ENCODE measurements around the gene AMIGO3. TPM values are rescaled to one million over a fixed set of nuclear protein-coding genes. Genes with fewer than 3 reads are reported as not detected.
"Not testable (repeated sequence)": the region's sequence is repeated elsewhere in the genome, so short reads cannot be mapped to it uniquely, and the experiment has no call there.

AMIGO3 gene
- total and polyA plus RNA-seq, 10 of the 15 experiments (the other 5 are each of a cell fraction or from before 2014, with no cell fraction given) = 0.07 to 1.3 (median 0.44) TPM; not detected in 3

DNA sequence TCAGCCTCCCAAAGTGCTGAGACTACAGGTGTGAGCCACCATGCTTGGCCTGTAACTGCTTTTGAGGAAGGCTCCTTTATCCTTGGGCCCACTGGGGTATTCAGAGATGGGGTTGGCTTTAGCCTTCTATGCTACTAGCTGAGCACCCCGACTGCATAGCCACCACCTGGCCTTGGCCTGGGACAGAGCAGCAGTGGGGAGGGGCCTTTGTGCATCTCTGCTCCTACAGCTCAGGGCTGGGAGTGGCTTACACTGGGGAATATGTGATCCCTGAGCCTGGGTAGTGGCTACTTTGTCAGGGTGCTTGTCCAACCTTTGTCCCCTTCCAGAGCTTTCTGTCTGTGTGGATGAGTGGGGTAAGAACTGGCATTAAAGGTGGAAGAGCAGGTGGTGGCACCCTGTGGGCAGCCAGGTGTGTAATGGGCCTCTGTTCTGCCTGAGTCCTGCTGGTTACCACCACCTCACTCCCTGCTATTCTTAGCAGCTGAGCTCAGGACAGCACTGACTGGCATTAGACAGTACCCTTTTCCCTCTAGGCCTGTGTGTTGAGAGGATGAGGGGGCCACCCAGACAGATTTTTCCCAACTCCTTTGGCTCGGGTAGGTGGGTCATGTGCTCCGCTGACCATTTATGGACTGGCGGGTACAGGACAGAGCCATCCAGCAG lies 24.0 kb downstream of the AMIGO3 start:
- POLR2A ChIA-PET; ATAC-seq; CTCF ChIA-PET; H4K20me1 ChIP-seq (ENCODE audit: control insufficient read depth, insufficient read depth); H3K27me3 ChIP-seq (replicated peaks in 1 of 2; ENCODE audit: control insufficient read depth in 2 of 2, insufficient read depth in 2 of 2, low read length in 1 of 2); H3K36me3 ChIP-seq (ENCODE audit: control insufficient read depth in 2 of 2, insufficient read depth in 2 of 2, low read length in 1 of 2); H3K4me3 ChIP-seq; in situ Hi-C loops (cut with MboI); H3K4me1 ChIP-seq (ENCODE audit: control insufficient read depth, insufficient read depth, low read length); H3K9me3 ChIP-seq (replicated peaks; ENCODE audit: control insufficient read depth, insufficient read depth, low read length); H3K27ac ChIP-seq (ENCODE audit: control insufficient read depth, insufficient read depth); BruUV-seq (replicated peaks); H2AFZ ChIP-seq (ENCODE audit: control insufficient read depth, low read depth, low read length); H3K4me2 ChIP-seq (ENCODE audit: control insufficient read depth, insufficient read depth); SMC1A ChIA-PET (ENCODE audit: uncharacterized antibody, unreplicated experiment); H3K9ac ChIP-seq (ENCODE audit: control insufficient read depth, insufficient read depth, low read length); DNase-seq (ENCODE audit: low read depth, low spot score); H3K79me2 ChIP-seq (ENCODE audit: control insufficient read depth, insufficient read depth, low read length); intact Hi-C loops (cut with micrococcal nuclease; ENCODE audit: unreplicated experiment): not testable (repeated sequence)
- RAD21 ChIA-PET (ENCODE audit: unreplicated experiment) = interaction anchor here (0.9 kb wide), 1 partner anchor 156 kb away, joined by 3 read pairs; no protein-coding TSS in a partner anchor
- FAIRE-seq = peak; percentile 75
- WGBS (ENCODE audit: insufficient coverage, insufficient replicate concordance, low lambda C conversion rate, missing lambda C conversion rate) = 91% methylated on average over 4 of the region's 4 CpGs

- BruUV-seq (replicated peaks); H3K4me1 ChIP-seq (ENCODE audit: control insufficient read depth, insufficient read depth, low read length); H3K9me3 ChIP-seq (replicated peaks; ENCODE audit: control insufficient read depth, insufficient read depth, low read length); H2AFZ ChIP-seq (ENCODE audit: control insufficient read depth, low read depth, low read length); RAD21 ChIA-PET (ENCODE audit: unreplicated experiment); FAIRE-seq; H3K4me3 ChIP-seq; intact Hi-C loops (cut with micrococcal nuclease; ENCODE audit: unreplicated experiment); H3K27ac ChIP-seq (ENCODE audit: control insufficient read depth, insufficient read depth); H3K36me3 ChIP-seq (ENCODE audit: control insufficient read depth in 2 of 2, insufficient read depth in 2 of 2, low read length in 1 of 2); POLR2A ChIA-PET; H3K27me3 ChIP-seq (replicated peaks in 1 of 2; ENCODE audit: control insufficient read depth in 2 of 2, insufficient read depth in 2 of 2, low read length in 1 of 2); H4K20me1 ChIP-seq (ENCODE audit: control insufficient read depth, insufficient read depth); in situ Hi-C loops (cut with MboI); H3K9ac ChIP-seq (ENCODE audit: control insufficient read depth, insufficient read depth, low read length); DNase-seq (ENCODE audit: low read depth, low spot score); H3K4me2 ChIP-seq (ENCODE audit: control insufficient read depth, insufficient read depth); ATAC-seq; SMC1A ChIA-PET (ENCODE audit: uncharacterized antibody, unreplicated experiment); CTCF ChIA-PET: not testable (repeated sequence)
- 62% methylated on average over 6 of the region's 6 CpGs for WGBS (ENCODE audit: insufficient coverage, insufficient replicate concordance, low lambda C conversion rate, missing lambda C conversion rate)
- H3K79me2 ChIP-seq (ENCODE audit: control insufficient read depth, insufficient read depth, low read length) = peaks cover 12% of the 10 kb centered on the region
Observed at GRCh38 chr3:49694409-49695070, 24.9 kb downstream of the AMIGO3 start.

GRCh38 chr3:49691481-49691880 lies 28.0 kb downstream of the AMIGO3 start:
- SMC1A ChIA-PET (ENCODE audit: uncharacterized antibody, unreplicated experiment); H3K36me3 ChIP-seq (ENCODE audit: control insufficient read depth in 2 of 2, insufficient read depth in 2 of 2, low read length in 1 of 2); H3K9me3 ChIP-seq (replicated peaks; ENCODE audit: control insufficient read depth, insufficient read depth, low read length); H3K4me1 ChIP-seq (ENCODE audit: control insufficient read depth, insufficient read depth, low read length); ATAC-seq; H3K27ac ChIP-seq (ENCODE audit: control insufficient read depth, insufficient read depth); RAD21 ChIA-PET (ENCODE audit: unreplicated experiment); H3K9ac ChIP-seq (ENCODE audit: control insufficient read depth, insufficient read depth, low read length); H3K27me3 ChIP-seq (replicated peaks in 1 of 2; ENCODE audit: control insufficient read depth in 2 of 2, insufficient read depth in 2 of 2, low read length in 1 of 2); FAIRE-seq; H3K4me2 ChIP-seq (ENCODE audit: control insufficient read depth, insufficient read depth); DNase-seq (ENCODE audit: low read depth, low spot score); POLR2A ChIA-PET; H2AFZ ChIP-seq (ENCODE audit: control insufficient read depth, low read depth, low read length); in situ Hi-C loops (cut with MboI); BruUV-seq (replicated peaks); H3K4me3 ChIP-seq; intact Hi-C loops (cut with micrococcal nuclease; ENCODE audit: unreplicated experiment); H4K20me1 ChIP-seq (ENCODE audit: control insufficient read depth, insufficient read depth): not testable (repeated sequence)
- peaks cover 14% of the 10 kb centered on the region for H3K79me2 ChIP-seq (ENCODE audit: control insufficient read depth, insufficient read depth, low read length)
- WGBS (ENCODE audit: insufficient coverage, insufficient replicate concordance, low lambda C conversion rate, missing lambda C conversion rate) = 85% methylated on average over 3 of the region's 3 CpGs
- CTCF ChIA-PET = interaction anchor here (0.8 kb wide), 1 partner anchor 152 kb away, joined by 3 read pairs; no protein-coding TSS in a partner anchor

GRCh38 chr3:49690856-49691255 lies 28.6 kb downstream of the AMIGO3 start:
- CTCF ChIA-PET = interaction anchor here (0.8 kb wide), 1 partner anchor 151 kb away, joined by 3 read pairs; no protein-coding TSS in a partner anchor
- POLR2A ChIA-PET = not testable (repeated sequence)

More at GRCh38 chr3:49690856-49691255, 28.6 kb downstream of the AMIGO3 start:
- H3K27ac ChIP-seq (ENCODE audit: control insufficient read depth, insufficient read depth); H2AFZ ChIP-seq (ENCODE audit: control insufficient read depth, low read depth, low read length); intact Hi-C loops (cut with micrococcal nuclease; ENCODE audit: unreplicated experiment); FAIRE-seq; H4K20me1 ChIP-seq (ENCODE audit: control insufficient read depth, insufficient read depth); DNase-seq (ENCODE audit: low read depth, low spot score); H3K27me3 ChIP-seq (replicated peaks in 1 of 2; ENCODE audit: control insufficient read depth in 2 of 2, insufficient read depth in 2 of 2, low read length in 1 of 2); BruUV-seq (replicated peaks); H3K9me3 ChIP-seq (replicated peaks; ENCODE audit: control insufficient read depth, insufficient read depth, low read length); in situ Hi-C loops (cut with MboI); H3K36me3 ChIP-seq (ENCODE audit: control insufficient read depth in 2 of 2, insufficient read depth in 2 of 2, low read length in 1 of 2); RAD21 ChIA-PET (ENCODE audit: unreplicated experiment); SMC1A ChIA-PET (ENCODE audit: uncharacterized antibody, unreplicated experiment); H3K4me3 ChIP-seq; H3K4me1 ChIP-seq (ENCODE audit: control insufficient read depth, insufficient read depth, low read length); H3K9ac ChIP-seq (ENCODE audit: control insufficient read depth, insufficient read depth, low read length); ATAC-seq: not testable (repeated sequence)
- Histone ChIP-seq H3K79me2 (ENCODE audit: control insufficient read depth, insufficient read depth, low read length) (peaks cover 14% of the 10 kb centered on the region), H3K4me2 (ENCODE audit: control insufficient read depth, insufficient read depth) (0 out of 2 replicates have a peak overlapping the region, but pooled peaks have one; percentile 77)
- 97% methylated on average over 3 of the region's 3 CpGs for WGBS (ENCODE audit: insufficient coverage, insufficient replicate concordance, low lambda C conversion rate, missing lambda C conversion rate)

Data from GM12878 (cell line).